K562 (cell line): ENCODE results near the gene AFDN. TPM values are rescaled to one million over a fixed set of nuclear protein-coding genes. Genes with fewer than 3 reads are reported as not detected.

Experiments
- ATF3 ChIP-seq, 2 experiments: fragments of 450-650 bp in 1 of 2; sonication (generic) in 1 of 2; formaldehyde crosslinking in 1 of 2; IDR thresholded peaks in 1 of 2; conservative IDR thresholded peaks in 1 of 2; 2 replicates each; pipeline versions ENCODE4 v1.6.1 to v1.8.1; 2016 to 2023; ENCODE audit warnings: mild to moderate bottlenecking in 2 of 2, moderate library complexity in 2 of 2, inconsistent platforms in 1 of 2, missing genetic modification reagents in 1 of 2
- CBFA2T2 ChIP-seq: fragments of 450-650 bp; conservative IDR thresholded peaks from 2 replicates; pipeline ENCODE4 v1.6.1; 2017; ENCODE audit warnings: mild to moderate bottlenecking
- CEBPB ChIP-seq: fragments of 450-650 bp; IDR thresholded peaks from 2 replicates; pipeline ENCODE4 v1.6.1; 2016; ENCODE audit warnings: missing genetic modification characterization, missing compliant biosample characterization
- ETV1 ChIP-seq: fragments of 450-650 bp; conservative IDR thresholded peaks from 2 replicates; pipeline ENCODE4 v1.6.1; 2016; ENCODE audit warnings: missing genetic modification characterization, control low read depth, low read depth, missing compliant biosample characterization
- MBD1 ChIP-seq: fragments of 250-450 bp; sonication (Bioruptor Pico); IDR thresholded peaks from 2 replicates; pipeline ENCODE4 v1.8.0; 2022; ENCODE audit warnings: inconsistent platforms
- POLR2B ChIP-seq: fragments of 450-650 bp; IDR thresholded peaks from 2 replicates; pipeline ENCODE4 v1.6.1; 2018; ENCODE audit warnings: low read depth; ENCODE audit not compliant: partially characterized antibody
- PTBP1 ChIP-seq: fragments of 200-400 bp; formaldehyde crosslinking; IDR thresholded peaks from 2 replicates; pipeline ENCODE4 v1.6.1; 2017; ENCODE audit warnings: low read depth, low read length
- THAP12 ChIP-seq: fragments of 250-450 bp; sonication (Bioruptor Pico); IDR thresholded peaks from 2 replicates; pipeline ENCODE4 v1.9.0; 2021; ENCODE audit warnings: mild to moderate bottlenecking, inconsistent platforms
- U2AF1 ChIP-seq: fragments of 200-400 bp; formaldehyde crosslinking; optimal IDR thresholded peaks from 2 replicates; pipeline ENCODE3; 2017; ENCODE audit warnings: mild to moderate bottlenecking, low read depth, low read length, moderate library complexity
- ZNF121 ChIP-seq: sonication (generic); formaldehyde crosslinking; conservative IDR thresholded peaks from 2 replicates; pipeline ENCODE4 v1.8.0; 2022; ENCODE audit warnings: missing genetic modification reagents
- ZNF253 ChIP-seq: fragments of 250-450 bp; sonication (Bioruptor Pico); conservative IDR thresholded peaks from 2 replicates; pipeline ENCODE4 v1.6.1; 2021; ENCODE audit warnings: mild to moderate bottlenecking
- ZNF445 ChIP-seq: fragments of 250-450 bp; sonication (Bioruptor Pico); IDR thresholded peaks from 2 replicates; pipeline ENCODE4 v1.4.0; 2020; ENCODE audit warnings: low read depth, mild to moderate bottlenecking, moderate library complexity
- polyA plus RNA-seq, 8 experiments: library from polyadenylated mRNA; depleted of rRNA in 4 of 8; stranded (reverse) in 5 of 8; unstranded in 3 of 8; fragments of >200 nt; fragmentation: Nextera tagmentation in 2 of 8; fragmentation: Illumina TruSeq in 1 of 8; extraction: Ambion mirVana in 2 of 8; extraction: Trizol in 1 of 8; gene quantifications; 2 replicates each; pipeline versions ENCODE4 v1.2.1 to v1.2.3, GENCODE V29; 2011 to 2014; ENCODE audit warnings: inconsistent platforms in 1 of 8, missing spikeins in 1 of 8
- total RNA-seq, 7 experiments: library from RNA; depleted of rRNA in 6 of 7; stranded (reverse); fragments of >200 nt in 6 of 7; fragmentation: Illumina TruSeq in 2 of 7; extraction: Trizol in 2 of 7; gene quantifications; 2 replicates each; pipeline versions ENCODE4 v1.2.1 to v1.2.3, GENCODE V29; 2011 to 2021; ENCODE audit warnings: low replicate concordance in 1 of 7
- TF ChIP-seq, protein P1 (sequence below): sonication (generic); formaldehyde crosslinking; IDR thresholded peaks from 2 replicates; pipeline ENCODE4 v1.9.0; 2022; ENCODE audit warnings: mild to moderate bottlenecking, missing genetic modification reagents
- TF ChIP-seq, protein P2 (sequence below): fragments of 250-450 bp; sonication (Bioruptor Pico); IDR thresholded peaks from 2 replicates; pipeline ENCODE4 v1.5.1; 2021; ENCODE audit warnings: mild to moderate bottlenecking
- TF ChIP-seq, protein P3 (sequence below): fragments of 250-450 bp; sonication (Bioruptor Pico); IDR thresholded peaks from 2 replicates; pipeline ENCODE4 v1.4.0; 2020

The AFDN gene
- total and polyA plus RNA-seq, 9 of the 15 experiments (the other 6 are each of a cell fraction or from before 2014, with no cell fraction given) = 7.2 to 129 (median 105) TPM

- TF ChIP-seq, protein P1, sequence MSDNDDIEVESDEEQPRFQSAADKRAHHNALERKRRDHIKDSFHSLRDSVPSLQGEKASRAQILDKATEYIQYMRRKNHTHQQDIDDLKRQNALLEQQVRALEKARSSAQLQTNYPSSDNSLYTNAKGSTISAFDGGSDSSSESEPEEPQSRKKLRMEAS (CRISPR knock-in tag) = no peak
- TF ChIP-seq PTBP1 (no peak), MBD1 (CRISPR knock-in tag) (no peak), U2AF1 (no peak), ZNF253 (CRISPR knock-in tag) (no peak), CEBPB (tag) (no peak), ZNF445 (CRISPR knock-in tag) (no peak), ZNF121 (CRISPR knock-in tag) (no peak), ATF3 (IDR thresholded peaks at IDR 0.05) (0 out of 2 replicates have a peak, but pooled peaks have one; percentile 24), ATF3 (CRISPR knock-in tag; conservative IDR thresholded peaks at IDR 0.05) (no peak), POLR2B (no peak), ETV1 (tag) (peak; percentile 40), THAP12 (CRISPR knock-in tag) (0 out of 2 replicates have a peak, but pooled peaks have one; percentile 6), CBFA2T2 (no peak)
- TF ChIP-seq, protein P2, sequence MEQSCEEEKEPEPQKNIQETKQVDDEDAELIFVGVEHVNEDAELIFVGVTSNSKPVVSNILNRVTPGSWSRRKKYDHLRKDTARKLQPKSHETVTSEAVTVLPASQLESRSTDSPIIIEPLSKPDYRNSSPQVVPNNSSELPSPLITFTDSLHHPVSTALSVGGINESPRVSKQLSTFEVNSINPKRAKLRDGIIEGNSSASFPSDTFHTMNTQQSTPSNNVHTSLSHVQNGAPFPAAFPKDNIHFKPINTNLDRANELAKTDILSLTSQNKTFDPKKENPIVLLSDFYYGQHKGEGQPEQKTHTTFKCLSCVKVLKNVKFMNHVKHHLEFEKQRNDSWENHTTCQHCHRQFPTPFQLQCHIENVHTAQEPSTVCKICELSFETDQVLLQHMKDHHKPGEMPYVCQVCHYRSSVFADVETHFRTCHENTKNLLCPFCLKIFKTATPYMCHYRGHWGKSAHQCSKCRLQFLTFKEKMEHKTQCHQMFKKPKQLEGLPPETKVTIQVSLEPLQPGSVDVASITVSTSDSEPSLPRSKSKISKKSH (CRISPR knock-in tag) = no peak
- TF ChIP-seq, protein P3, sequence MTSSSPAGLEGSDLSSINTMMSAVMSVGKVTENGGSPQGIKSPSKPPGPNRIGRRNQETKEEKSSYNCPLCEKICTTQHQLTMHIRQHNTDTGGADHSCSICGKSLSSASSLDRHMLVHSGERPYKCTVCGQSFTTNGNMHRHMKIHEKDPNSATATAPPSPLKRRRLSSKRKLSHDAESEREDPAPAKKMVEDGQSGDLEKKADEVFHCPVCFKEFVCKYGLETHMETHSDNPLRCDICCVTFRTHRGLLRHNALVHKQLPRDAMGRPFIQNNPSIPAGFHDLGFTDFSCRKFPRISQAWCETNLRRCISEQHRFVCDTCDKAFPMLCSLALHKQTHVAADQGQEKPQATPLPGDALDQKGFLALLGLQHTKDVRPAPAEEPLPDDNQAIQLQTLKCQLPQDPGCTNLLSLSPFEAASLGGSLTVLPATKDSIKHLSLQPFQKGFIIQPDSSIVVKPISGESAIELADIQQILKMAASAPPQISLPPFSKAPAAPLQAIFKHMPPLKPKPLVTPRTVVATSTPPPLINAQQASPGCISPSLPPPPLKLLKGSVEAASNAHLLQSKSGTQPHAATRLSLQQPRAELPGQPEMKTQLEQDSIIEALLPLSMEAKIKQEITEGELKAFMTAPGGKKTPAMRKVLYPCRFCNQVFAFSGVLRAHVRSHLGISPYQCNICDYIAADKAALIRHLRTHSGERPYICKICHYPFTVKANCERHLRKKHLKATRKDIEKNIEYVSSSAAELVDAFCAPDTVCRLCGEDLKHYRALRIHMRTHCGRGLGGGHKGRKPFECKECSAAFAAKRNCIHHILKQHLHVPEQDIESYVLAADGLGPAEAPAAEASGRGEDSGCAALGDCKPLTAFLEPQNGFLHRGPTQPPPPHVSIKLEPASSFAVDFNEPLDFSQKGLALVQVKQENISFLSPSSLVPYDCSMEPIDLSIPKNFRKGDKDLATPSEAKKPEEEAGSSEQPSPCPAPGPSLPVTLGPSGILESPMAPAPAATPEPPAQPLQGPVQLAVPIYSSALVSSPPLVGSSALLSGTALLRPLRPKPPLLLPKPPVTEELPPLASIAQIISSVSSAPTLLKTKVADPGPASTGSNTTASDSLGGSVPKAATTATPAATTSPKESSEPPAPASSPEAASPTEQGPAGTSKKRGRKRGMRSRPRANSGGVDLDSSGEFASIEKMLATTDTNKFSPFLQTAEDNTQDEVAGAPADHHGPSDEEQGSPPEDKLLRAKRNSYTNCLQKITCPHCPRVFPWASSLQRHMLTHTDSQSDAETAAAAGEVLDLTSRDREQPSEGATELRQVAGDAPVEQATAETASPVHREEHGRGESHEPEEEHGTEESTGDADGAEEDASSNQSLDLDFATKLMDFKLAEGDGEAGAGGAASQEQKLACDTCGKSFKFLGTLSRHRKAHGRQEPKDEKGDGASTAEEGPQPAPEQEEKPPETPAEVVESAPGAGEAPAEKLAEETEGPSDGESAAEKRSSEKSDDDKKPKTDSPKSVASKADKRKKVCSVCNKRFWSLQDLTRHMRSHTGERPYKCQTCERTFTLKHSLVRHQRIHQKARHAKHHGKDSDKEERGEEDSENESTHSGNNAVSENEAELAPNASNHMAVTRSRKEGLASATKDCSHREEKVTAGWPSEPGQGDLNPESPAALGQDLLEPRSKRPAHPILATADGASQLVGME (CRISPR knock-in tag) = no peak
Measured at GRCh38 chr6:167839343-167839742, 12.6 kb downstream of the AFDN start (continued).
